Astrocyte of the spinal cord (primary cell): ENCODE results near the gene ALS2CL.

ENCODE experiments used
- DNase-seq: peaks from one replicate; pipeline ENCODE4 v3.0.0; 2011; ENCODE audit warnings: low read depth, low spot score
- H3K4me3 ChIP-seq: 2 replicates; pipeline ENCODE4 v1.5.1; 2011; ENCODE audit warnings: low read depth, mild to moderate bottlenecking, low read length, moderate library complexity
- in situ Hi-C: cut with HindIII; loops from 2 replicates; pipeline ENCODE4 v1.10.0; 2017; ENCODE audit warnings: low sequenced_read_pairs
- TF ChIP-seq, protein P1 (sequence below): IDR thresholded peaks from 2 replicates; pipeline ENCODE4 v1.5.1; 2012; ENCODE audit warnings: low read depth, mild to moderate bottlenecking, low read length, inconsistent platforms

The ALS2CL gene

DNA sequence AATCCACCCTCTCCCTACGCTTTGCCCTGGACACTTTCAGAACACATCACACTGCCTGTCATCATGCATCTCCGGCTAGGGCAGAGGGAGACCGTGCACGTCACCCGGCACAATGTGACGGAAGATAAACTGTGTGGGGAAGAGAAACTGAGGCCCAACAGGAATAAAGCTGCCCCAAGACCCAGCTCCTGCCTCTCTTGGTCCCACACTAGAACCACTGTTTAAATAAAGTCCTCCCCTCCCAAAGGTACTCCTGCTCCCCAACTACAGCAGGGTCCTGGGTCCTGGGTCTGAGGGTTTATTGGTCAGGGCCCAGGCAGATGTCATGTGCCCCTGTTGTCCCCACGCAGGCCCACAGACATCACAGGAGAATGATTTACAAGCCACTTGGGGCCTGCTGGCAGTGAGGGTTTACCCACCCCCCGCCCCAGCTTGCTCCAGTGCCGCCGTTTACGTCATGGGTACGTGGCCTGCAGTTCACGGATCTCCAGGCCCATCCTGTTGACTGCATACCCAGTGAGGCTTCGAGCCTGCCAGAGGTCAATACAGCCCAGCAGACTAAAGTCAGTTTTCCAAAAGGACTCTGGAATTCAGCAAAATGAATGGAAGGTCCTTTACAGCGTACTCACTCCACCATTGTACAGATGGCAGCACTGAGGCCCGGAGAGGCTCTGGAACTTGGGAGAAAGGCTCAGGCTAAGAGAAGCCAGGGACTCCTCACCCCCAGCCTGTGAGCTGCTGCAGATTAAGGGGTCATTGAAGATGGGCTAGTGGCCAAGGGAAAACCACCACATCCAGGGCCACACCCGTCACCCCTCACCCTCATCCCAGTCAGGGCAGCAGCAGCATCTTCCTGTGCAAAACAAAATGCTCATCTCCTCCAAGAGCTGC, 23.2 kb downstream of the ALS2CL start:
- TF ChIP-seq, protein P1, sequence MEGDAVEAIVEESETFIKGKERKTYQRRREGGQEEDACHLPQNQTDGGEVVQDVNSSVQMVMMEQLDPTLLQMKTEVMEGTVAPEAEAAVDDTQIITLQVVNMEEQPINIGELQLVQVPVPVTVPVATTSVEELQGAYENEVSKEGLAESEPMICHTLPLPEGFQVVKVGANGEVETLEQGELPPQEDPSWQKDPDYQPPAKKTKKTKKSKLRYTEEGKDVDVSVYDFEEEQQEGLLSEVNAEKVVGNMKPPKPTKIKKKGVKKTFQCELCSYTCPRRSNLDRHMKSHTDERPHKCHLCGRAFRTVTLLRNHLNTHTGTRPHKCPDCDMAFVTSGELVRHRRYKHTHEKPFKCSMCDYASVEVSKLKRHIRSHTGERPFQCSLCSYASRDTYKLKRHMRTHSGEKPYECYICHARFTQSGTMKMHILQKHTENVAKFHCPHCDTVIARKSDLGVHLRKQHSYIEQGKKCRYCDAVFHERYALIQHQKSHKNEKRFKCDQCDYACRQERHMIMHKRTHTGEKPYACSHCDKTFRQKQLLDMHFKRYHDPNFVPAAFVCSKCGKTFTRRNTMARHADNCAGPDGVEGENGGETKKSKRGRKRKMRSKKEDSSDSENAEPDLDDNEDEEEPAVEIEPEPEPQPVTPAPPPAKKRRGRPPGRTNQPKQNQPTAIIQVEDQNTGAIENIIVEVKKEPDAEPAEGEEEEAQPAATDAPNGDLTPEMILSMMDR: no peak
- in situ Hi-C loops: no loop called here
- H3K4me3 ChIP-seq: no peak overlapping the region
- no peak for DNase-seq

DNA sequence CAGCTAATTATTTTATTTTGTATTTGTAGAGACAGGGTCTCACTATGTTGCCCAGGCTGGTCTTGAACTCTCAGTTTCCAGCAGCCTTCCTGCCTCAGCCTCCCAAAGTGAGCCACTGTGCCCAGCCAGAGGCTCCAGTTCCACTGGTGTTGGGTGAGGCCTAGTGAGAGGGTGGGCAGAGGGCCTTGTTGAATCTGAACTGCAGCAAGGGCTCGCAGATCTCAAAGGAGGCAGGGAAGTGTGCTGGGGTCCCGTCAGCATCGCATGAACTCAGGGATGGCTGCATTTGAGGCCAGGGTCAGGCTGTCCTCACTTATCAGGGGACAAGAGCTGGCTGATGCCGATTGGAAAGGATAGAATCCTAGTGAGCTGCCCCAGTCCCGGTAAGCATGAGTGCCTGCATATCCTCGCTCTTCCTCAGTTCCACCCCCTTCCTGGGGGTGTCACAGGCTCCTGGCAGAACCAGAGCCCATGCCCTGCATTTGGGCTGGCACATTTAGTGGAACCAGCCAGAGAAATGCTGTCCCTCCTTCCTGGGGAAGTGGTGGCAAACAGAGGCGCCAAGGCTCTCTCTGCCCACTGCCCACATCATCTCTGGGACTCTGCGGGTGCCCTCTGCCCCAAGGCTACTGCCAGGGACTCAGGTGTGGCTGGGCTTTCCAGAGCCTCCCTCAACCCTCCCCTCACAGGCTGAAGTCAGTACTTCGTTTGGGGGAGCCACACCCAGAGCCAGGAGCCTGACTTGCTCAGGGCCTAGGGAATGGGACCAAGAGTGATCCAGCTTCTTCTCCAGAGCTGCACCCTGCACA, 24.1 kb downstream of the ALS2CL start:
- in situ Hi-C loops: no loop called here
- TF ChIP-seq, protein P1: no peak
- DNase-seq: no peak
- no peak overlapping the region for H3K4me3 ChIP-seq

- in situ Hi-C loops: no loop called here
- H3K4me3 ChIP-seq: no peak overlapping the region
- DNase-seq: no peak
- TF ChIP-seq, protein P1: no peak
Observed at GRCh38 chr3:46668591-46668990, 24.9 kb downstream of the ALS2CL start.

DNA sequence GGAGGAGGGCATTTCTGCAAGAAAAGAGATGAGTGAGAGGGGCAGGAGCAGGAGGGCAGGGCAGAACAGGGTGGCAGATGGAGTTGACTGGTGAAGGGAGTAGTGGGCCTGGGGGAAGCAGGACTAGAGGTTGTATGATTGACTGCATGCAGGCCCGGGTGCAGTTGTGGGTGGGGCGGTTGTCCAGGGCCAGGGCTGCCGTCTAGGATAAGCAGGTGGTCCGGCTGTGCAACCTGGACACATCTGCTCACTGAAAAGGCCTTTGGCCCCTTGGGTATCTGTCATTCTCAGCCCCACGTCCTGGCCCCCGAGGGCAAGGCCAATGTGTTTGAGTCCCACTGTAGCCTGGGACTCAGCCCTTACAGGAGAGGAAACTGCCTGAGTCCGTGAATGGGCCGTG, 25.4 kb downstream of the ALS2CL start:
- DNase-seq: no peak

DNA sequence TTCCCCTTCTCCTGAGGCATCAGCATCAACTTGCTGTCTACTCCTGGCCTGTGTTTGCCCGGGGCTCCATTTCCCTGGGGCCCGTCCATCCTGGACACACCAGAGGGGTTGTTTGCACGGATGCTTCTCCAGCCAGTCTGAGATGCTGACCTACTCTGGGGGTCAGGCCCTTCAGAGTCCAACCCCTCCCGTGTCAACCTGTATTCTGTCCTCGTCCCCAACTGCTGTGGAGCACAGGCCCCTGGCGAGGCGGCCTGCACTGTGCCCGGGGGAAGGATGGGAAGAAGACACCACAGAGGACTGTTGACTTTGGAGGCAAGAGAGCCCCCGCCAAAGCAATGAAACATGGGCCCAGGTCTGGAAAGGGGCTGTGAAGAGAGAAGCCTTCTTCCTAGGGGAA, 25.8 kb downstream of the ALS2CL start:
- no peak overlapping the region for H3K4me3 ChIP-seq
- in situ Hi-C loops: no loop called here
- TF ChIP-seq, protein P1: no peak
- DNase-seq: no peak

More for the DNA sequence above, 25.4 kb downstream of the ALS2CL start:
- in situ Hi-C loops: no loop called here
- H3K4me3 ChIP-seq: no peak overlapping the region
- TF ChIP-seq, protein P1: no peak

- H3K4me3 ChIP-seq: no peak overlapping the region
- in situ Hi-C loops: no loop called here
- TF ChIP-seq, protein P1: no peak
- no peak for DNase-seq
Observed at GRCh38 chr3:46667061-46667621, 26.3 kb downstream of the ALS2CL start.
